Activated T-cell treated with anti-CD3 and anti-CD28 coated beads for 4 hours (primary cell): ENCODE results near the gene GPR137B.

Experiments
- DNase-seq: peaks from one replicate; pipeline ENCODE4 v3.0.0-alpha.2; 2020

Gene GPR137B

DNA sequence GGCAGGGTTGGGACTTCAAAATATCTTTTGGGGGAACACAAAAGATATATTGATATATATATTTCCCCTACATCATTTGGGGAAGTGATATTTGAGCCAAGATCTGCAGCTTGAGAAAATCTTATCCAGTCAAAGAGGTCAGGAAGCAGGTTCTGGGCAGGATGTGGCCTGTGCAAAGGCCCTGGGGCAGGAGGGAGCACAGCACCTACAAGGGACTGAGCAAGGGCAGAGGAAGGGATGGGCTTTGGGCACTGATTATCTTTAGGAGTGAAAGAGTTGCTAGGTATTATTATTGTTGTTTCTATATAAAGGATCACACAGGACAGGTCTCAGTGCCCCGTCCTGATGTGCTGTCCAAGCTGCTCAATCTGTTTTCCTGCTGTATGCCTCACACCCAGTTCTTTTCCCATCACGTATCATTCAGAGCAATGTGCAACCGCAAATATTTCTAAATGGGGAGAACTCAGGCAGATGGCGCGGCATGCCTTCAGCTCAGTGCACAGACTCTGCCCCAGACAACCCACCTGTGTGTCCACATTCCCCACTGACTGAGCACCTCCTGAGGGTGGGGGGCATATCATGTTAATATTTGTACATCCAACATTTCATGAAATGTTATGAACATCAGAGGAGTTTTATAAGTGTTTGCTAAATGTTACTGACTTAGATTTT, 28.1 kb upstream of the GPR137B start:
- no peak for DNase-seq

DNA sequence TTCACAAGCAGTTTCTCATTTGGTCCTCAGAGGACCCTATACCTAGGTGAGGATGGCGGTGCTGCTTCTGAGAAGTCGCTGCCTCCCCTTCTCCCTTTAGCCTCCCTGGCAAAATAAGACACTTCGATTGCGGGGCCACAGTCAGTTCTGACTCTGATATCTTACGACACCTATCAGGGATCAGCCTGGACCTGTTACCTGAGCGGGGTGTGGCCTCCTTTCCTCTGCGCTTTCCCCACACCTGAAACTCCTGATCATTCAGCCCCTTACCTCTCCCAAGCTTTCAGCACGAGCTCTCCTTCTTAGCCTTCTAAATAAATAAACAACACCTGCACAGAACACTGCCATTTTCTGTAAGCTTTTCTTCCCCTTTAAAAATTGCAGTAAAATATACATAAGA, 24.6 kb upstream of the GPR137B start:
- DNase-seq: no peak

DNA sequence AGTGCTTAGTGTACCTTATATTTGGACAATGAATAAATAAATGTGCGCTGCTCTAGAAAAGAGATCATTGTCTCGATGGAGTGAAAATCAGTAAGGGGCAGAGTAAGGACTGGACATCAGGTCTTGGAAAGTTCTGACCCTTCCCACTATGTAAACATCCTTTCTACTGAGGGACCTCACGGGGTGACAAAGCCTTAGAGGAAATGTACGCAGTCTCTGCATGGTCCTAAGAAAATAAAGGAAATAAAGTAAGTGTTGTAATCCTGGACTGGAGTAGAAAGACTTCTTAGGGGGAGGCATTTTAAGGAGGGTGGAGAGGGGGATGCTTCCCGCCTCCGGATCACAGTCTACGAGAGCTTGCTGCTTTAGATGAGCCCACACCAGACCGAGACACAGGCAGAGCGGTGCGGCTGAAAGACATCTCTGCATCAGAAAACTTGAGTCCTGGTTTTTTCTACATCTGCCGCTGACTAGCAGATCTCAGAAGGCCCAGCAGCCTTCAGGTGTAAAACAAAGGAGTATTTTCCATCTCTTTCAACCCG, 22.3 kb upstream of the GPR137B start:
- DNase-seq: no peak

DNA sequence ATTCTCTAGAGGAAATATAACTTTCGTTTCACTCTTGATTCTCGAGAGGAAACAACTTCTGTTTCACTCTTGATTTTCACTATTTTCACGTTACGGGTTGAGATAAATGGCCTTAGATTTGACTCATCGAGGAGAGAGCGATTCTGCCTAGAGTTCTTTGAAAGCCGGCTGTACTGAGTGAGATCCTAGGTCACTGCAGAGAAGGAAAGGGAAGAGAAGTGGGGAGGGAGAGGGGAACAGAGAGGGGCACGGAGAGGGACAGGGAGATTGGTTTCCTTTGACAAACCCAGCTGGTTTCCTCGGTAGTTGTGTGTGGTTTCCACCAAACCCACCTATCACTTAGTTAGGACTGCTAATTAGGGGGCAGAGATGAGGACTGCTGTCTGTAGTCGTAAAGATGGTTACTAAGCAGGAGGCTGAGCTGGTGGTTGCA, 21.6 kb upstream of the GPR137B start:
- no peak for DNase-seq

DNA sequence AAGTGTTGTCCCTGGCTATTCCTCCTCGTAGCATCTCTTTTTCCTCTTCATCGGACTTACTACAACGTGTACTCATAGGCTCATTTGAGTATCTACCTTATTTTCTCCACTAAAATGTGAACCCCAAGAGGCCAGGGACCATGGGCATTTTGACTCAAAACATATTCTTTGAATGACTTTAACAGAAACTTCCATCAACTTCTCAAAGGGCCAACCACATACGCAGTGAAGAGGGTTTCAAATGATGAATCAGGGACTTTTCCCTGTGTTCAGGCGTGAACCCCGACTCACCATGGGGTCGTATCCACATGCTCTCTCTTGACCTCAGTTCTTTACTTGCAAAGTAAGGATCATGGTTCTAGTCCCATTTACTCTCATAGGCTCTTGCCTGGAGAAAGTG, 20.2 kb upstream of the GPR137B start:
- no peak for DNase-seq

DNA sequence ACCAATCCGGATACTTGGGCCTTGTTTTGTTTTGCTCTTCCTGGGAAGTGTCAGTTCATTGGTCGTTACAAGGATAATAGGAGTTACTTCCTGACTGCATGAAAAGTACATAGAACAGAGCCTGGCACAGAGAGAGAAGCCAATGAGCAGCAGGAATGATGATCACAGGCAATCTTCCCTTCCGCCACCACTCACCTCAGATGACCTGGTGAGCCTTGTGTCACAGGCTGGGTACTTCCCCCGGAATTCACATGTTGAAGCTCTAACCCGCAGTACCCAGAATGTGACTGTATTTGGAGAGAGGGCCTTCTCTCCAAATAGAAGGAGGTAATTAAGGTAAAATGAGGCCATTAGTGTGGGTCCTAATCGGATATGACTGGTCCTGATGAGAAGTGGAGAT, 18.8 kb upstream of the GPR137B start:
- DNase-seq: no peak

DNA sequence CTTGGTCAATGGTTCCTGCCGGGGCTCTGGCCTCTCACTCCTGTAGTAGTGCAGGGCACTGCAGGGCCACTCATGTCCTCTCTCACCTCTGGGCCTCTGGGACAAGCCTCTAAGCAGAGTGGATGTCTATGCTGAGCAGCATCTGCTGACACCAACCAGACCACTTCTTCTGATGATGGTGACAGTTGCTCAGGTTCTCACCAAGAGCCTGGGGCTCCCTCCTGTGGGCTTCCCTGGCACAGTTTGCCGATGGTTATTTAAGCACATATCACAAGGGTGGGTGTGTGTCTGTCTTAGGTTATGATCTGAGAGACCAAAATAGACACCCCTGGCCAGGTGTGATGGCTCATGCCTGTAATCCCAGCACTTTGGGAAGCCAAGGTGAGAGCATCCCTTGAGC, 17.4 kb upstream of the GPR137B start:
- DNase-seq: no peak

DNA sequence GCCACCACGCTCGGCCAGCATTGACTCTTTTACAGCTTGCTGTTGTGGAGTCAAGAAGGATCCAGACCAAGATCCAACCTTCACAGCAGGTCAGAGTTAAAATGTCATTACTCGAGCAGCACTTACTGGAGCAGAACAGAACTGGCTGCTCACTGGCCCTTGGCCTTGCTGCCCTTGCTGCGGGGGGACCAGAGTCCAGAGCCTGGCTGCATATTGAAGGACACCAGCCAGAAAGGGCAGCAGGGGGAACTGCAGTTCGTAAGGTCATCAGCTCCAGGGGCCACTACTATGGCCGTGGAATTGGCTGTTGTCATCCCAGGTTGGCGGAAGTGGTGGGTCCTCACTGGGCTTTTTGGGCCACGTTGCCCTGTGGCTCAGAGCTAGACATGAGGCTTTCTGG, 15.3 kb upstream of the GPR137B start:
- DNase-seq: no peak

DNA sequence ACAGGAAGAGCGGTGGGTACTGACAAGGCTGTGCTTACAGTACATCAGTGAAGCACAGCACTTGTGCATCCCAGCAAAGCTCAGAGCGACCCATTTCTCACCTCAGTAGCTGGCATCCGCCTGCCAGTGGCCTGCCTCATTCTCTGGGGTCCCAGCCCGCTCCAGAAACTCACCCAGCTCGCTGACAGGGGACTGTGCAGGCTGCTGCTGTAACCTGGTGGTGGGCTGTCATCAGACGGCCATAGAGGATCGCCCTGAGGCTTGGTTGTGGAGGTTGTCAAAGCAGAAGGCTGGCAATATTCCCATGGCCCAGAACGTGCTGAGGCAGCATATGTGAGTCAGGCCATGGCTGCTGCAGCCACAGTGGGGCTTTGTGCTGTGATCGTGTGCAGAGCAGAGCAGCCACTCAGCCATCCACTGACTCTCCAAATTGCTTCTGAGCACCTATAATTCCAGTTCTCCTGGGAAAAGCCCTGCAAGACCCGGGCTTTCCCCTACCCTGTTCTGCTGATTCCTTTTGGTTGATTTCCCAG, 13.6 kb upstream of the GPR137B start:
- no peak for DNase-seq

DNA sequence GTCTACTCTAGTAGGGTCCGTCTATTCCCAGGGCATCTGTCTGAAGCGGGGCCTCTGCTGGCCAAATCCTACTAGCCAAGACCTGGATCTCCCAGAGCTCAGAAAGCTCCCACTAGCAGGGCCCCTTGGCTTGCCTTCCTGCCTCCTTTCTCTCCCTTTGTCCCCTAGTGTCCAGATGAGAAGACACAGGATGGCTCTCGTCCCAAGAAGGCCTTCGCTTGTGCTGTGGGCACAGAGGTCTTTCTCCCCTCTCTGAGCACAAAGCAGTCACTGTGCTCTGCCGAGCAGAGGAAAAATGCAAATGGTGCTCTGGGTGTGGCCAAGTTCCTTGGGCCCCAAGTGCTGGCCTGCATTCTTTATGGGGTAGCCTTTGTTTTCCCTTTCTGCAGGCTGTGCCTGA, 13.0 kb upstream of the GPR137B start:
- DNase-seq: no peak

DNA sequence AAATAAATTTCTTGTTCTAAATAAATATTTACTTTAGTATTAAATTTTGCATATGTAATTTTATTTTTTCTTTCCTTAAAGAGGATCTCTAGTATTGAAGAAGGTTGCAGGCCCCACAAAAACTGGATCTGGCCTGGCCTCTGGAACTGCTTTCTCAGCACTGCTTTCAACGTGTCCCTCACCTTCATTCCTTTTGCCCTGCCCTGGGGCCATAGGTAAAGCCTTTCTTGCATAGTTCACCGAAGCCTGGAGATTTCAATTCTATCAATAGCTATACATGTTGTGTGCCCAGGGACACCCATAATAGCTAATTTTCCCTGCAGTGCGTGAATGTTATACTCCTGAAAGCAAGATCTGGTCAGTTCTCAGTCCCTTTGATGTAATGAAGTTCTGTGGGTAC, 12.0 kb upstream of the GPR137B start:
- no peak for DNase-seq

DNA sequence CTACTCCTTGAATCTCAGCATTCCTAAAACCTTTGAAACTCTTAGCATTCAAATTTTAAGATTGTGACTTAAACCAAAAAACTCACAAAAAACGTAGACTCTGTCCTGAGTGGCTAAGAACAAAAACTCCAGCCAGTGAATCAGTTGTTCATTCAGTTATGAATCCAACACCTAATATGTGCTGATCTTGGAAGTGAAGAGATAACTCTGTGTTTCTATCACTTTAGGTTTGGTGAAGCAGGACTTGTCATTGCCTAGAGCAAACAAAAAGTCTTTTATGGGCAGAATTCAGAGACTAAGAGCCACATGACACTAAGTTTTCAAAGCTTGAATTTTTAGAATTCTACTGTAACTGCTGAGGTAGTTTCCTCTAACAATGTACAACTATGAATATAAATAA, 10.4 kb upstream of the GPR137B start:
- no peak for DNase-seq

DNA sequence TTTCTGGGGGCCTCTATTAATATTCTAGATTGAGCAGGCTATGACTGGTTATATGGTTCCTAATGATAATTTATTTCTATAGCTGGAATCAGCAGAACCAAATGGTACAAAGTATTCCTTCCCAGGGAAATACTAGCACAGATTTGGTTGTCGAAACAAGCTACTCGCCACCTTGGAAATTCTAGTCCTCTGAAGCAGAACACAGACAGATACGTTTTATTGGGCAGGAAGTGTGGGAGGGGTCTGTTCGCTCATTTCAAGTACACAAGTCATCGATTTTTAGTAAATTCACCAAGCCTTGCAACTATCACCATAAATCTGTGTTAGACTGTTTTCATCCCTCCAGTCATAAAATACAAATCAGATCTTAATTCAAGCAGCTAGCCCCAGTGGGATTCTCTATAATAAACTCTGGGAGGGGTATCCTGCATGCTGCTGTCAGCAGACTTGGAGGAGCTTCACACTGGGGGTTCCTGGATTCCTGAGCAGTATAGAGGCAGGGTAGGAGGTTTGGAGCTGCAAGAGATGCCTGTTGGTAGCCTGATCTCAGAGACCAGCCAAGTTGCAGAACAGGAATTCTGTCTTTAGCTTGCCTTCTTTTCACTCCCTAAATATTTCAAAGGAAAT, 9.8 kb upstream of the GPR137B start:
- no peak for DNase-seq

DNA sequence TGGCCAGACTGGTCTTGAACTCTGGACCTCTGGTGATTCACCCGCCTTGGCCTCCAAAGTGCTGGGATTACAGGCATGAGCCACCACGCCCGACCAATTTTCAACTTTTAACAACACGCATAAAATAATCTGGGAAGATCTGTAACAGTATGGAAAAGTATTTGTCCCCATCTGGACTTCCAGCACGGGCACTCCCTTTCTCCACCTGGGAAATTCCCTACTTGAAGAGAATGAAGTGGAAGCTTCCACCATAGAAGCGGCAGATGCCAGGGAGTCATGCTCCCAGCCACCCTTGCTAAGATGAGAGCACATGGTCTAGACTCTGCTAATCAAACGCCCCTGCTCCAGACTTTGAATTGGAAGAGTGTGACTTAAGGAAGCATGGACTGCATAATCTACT, 9.0 kb upstream of the GPR137B start:
- DNase-seq: no peak

DNA sequence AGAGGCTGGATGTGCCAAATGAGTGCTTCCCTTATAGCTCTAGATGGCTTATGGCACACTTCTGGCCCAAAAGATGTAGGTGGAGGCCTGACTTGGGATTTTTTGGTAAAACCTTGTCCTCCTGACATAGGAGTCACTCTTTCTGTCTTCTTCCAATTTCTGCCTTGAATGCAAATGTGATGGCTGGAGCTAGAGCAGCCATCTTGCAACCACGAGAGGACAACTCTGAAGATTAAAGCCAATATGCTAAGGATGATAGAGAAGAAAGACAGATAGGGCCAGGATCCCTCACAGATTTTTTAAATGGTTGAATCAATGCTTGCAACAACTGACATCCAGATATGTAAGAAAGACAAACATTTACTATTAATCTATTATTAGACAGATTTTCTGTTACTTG, 8.5 kb upstream of the GPR137B start:
- DNase-seq: no peak

DNA sequence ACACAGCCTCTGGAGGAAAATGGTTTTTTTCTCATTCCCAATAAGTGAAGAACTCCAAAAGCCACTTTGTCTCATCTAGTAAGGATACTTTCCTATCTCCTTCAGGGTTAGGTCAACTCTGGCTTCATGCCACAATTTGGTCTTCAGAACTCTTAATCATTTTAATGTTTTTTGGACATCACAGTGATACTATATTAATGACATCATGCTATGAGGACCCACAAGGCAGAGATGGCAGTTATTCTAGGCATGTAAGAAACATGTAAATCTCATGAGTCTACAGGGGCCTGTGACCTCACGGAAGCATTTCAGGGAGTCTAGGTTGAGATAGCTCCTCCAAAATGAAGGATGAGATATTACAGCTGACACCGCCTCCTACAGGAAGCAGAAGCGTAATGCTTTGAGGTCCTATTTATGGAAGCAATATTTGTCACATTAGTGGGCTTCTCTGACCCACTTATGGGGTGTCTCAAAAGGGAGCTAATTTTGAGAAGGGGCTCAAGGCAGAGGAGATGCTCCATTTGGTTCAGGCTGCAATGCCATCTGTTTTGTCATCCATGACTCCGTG, 5.0 kb upstream of the GPR137B start:
- DNase-seq: no peak

DNA sequence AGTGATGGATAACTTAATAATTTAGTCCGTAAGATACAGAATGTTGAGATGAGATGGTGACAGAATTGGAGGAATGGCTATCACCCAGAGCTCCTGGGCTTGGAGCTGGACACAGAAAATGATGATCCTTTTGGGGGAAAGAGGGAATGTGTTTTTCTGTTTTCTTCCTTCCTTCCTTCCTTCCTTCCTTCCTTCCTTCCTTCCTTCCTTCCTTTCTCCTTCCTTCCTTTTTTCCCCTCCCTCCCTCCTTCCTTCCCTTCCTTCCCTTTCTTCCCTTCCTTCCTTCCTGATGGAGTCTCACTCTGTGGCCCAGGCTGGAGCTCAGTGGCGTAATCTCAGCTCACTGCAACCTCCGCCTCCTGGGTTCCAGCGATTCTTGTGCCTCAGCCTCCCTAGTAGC, 2.8 kb upstream of the GPR137B start:
- no peak for DNase-seq

DNA sequence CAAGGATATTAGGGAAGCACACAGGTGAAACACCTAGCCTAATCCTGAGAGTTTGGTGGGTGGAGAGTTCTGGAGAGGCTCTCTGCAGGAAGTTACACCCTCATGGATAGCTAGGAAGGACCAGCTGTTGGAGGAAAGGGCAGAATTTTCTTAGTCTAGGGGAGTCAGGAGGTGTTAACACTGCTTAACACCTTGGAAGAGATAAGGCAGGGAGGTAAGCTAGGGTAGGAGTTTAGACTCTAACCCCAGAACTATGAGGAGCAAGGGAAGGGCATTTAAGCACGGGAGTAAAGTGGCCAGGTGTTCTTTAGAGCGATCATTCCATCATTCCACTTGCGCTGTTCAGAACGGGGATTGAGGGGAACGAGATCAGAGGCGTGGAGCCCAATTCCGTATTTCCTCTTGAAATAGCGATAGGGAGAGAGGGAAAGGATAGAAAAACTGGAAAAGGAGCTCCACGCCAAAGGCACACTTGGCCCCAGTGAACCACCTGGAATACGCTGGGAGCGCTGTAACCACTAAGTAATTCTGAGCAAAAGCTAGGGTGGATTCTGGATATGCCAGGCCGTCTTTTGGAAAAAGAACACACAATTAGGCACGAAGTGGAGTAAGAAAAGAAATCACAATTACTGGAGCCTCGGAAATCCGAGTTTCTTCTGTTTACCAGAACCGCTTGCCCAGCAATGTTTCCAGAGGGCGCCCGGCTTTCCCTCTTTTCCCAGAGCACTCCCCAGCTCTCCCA, 1.5 kb upstream of the GPR137B start:
- DNase-seq: no peak

DNA sequence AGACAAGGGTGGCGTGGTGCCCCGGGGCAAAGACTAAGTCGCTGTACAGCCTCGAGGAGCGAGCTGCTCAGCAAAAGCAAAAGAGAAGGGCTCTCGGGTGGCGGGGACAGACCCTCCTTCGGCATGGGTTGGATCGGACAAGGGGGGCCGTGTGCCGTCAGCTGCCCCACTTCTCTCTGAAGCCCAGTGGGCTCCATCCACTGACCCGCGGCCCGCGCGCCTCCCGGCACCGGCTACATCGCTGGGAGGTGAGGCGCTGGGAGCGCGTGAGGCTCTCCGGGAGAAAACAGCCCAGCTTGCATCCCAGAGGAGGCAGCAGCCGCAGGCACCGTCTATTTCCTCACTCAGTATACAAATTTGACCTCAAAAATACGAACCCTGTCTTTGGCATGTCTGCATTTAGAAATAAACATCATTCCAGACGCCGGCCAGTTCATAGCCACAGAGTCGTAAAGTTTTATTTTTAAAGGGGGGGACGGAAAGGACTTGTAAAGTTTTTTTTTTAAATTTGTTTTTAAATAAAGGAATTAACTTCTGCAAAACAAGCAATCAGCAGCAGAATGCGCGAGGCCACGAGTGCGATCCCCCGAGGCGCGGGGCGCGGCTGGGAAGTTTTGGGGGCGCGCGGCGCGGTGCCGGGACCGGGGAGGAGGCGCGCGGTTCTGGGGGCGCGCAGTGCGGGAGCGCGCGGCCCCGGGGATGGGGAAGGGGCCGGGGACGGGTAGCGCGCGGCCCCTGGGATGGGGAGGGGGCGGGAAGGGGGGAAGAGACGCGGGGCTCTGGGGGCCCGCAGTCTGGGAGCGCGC, 689 bp upstream of the GPR137B start:
- no peak for DNase-seq

DNA sequence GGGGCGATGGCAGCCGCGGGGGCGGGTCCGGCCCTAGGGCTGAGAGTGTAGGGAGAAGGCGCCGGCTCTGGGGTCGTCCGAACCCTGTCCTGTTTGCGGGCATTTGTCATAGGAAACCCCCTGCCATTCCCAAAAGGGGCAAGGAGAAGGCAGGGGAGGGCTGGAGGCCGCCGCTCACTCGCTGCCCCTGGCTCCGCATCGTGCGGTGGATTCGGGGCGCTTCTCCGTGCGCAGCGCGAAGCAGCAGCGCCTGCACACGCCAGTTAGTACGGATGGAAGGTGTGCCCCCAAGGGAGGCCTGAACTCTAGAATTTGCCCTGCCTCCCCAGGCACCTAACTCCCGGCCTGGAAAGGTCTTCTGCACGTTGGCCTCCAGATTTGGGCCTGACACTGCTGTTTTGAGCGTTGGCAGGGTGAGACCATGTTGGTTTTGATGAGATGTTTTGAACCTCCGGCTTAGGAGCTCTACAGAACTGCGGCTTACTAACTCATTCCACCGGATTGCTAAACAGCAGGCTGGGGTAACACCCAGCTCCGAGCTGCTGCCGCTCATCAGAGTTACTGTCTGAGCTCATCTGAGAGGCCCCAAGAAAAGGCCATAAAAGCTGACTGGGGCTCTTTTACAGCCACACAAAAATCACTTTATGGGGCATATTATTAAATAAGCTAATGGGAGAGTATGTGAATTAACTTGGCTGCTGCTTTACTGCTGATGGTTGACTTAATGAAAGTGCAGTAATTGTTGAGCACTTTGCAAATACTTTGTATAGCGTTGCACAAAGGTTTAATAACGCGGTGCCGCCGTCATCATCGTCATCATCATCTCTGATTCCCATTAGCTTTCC, 987 bp downstream of the GPR137B start:
- no peak for DNase-seq

DNA sequence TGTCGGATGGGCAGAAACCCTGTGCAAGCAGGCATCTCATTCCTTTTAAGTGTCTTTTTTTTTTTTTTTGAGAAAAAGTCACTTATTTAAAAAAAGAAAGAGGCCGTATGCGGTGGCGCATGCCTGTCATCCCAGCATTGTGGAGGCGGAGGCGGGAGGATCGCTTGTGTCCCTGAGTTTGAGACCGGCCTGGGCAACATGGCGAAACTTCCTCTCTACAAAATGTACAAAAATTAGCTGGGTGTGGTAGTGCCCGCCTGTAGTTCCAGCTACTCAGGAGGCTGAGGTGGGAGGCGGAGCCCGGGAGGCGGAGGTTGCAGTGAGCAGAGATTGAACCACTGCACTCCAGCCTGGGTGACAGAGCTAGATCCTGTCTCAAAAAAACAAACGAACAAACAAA, 1.7 kb downstream of the GPR137B start:
- no peak for DNase-seq
